GM23248 (cell line): ENCODE results near the gene LMO1.

Experiments
- EZH2 ChIP-seq: fragments of 200-600 bp; sonication (generic); IDR thresholded peaks from 2 replicates; pipeline ENCODE4 v1.6.1; 2018; ENCODE audit warnings: antibody characterized with exemption, mild to moderate bottlenecking; ENCODE audit not compliant: insufficient read depth, poor library complexity, severe bottlenecking
- EZH2phosphoT487 ChIP-seq: fragments of 200-600 bp; sonication (generic); IDR thresholded peaks from 2 replicates; pipeline ENCODE4 v1.6.1; 2018; ENCODE audit warnings: antibody characterized with exemption, moderate library complexity, mild to moderate bottlenecking, low read depth; ENCODE audit not compliant: insufficient read depth

GRCh38 chr11:8312986-8313385 lies 49.3 kb upstream of the LMO1 start:
- TF ChIP-seq EZH2 = no peak
- TF ChIP-seq EZH2phosphoT487 = no peak
